Mesothelial cell of epicardium (in vitro differentiated cells): ENCODE measurements around the gene RIPOR3. TPM values are rescaled to one million over a fixed set of nuclear protein-coding genes. Genes with fewer than 3 reads are reported as not detected.

Experiments
- DNase-seq, 2 experiments: peaks; one replicate each; pipeline ENCODE4 v3.0.0; 2021; ENCODE audit warnings: low spot score in 2 of 2; ENCODE audit not compliant: unreplicated experiment in 2 of 2
- H3K27ac Mint-ChIP-seq: 2 replicates; pipeline ENCODE4 v1.8.0; 2021; ENCODE audit warnings: mixed read lengths
- H3K27me3 Mint-ChIP-seq: 2 replicates; pipeline ENCODE4 v1.8.0; 2021; ENCODE audit warnings: low read depth, mixed read lengths
- H3K36me3 Mint-ChIP-seq: 2 replicates; pipeline ENCODE4 v1.8.0; 2021; ENCODE audit warnings: mixed read lengths
- H3K4me1 Mint-ChIP-seq: 2 replicates; pipeline ENCODE4 v1.8.0; 2021; ENCODE audit warnings: mixed read lengths
- H3K4me3 Mint-ChIP-seq: 2 replicates; pipeline ENCODE4 v1.8.0; 2021; ENCODE audit warnings: mild to moderate bottlenecking, moderate library complexity, mixed read lengths
- H3K9me3 Mint-ChIP-seq: 2 replicates; pipeline ENCODE4 v1.8.0; 2021; ENCODE audit warnings: mixed read lengths
- total RNA-seq: library from RNA; stranded (reverse); gene quantifications from 3 replicates; pipeline ENCODE4 v1.2.1, GENCODE V29; 2021
- TF ChIP-seq, protein P1 (sequence below): fragments of 200-600 bp; sonication (generic); IDR thresholded peaks from one replicate; pipeline ENCODE4 v1.5.0; 2021; ENCODE audit warnings: antibody characterized with exemption; ENCODE audit not compliant: unreplicated experiment

The RIPOR3 gene
- total RNA-seq, 1 donor from 2014 or later, result 18.8 TPM

DNA sequence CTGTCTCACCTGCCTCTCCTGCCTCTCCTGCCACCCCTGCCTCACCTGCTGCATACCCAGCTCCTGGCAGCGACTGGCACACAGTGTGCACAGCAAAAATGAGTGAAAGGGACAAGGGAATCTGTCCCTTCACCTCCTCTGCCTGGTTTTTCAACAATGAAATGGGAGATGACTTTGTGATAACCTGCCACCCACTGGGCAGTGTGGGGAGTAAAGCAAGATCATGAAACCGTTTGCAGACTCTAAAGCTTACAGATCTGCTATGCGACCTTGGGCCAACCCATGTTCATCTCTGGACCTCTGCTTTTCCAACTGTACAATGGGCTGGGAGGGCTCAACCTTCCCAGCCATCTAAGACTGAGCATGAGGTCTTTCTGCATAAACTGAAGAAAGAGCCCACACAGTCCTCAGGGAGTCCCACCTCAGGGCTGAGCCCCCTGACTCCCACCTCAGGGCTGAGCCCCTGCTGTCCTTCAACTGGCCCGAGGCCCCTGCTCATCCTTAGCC lies 81.1 kb downstream of the RIPOR3 start:
- Mint-ChIP-seq H3K27me3 (no peaks in the 10 kb centered on the region), H3K27ac (no peak overlapping the region), H3K4me1 (no peaks in the 10 kb centered on the region), H3K36me3 (no peaks in the 10 kb centered on the region), H3K9me3 (no peaks in the 10 kb centered on the region), H3K4me3 (no peak overlapping the region)
- DNase-seq, result no peak
- TF ChIP-seq, protein P1, sequence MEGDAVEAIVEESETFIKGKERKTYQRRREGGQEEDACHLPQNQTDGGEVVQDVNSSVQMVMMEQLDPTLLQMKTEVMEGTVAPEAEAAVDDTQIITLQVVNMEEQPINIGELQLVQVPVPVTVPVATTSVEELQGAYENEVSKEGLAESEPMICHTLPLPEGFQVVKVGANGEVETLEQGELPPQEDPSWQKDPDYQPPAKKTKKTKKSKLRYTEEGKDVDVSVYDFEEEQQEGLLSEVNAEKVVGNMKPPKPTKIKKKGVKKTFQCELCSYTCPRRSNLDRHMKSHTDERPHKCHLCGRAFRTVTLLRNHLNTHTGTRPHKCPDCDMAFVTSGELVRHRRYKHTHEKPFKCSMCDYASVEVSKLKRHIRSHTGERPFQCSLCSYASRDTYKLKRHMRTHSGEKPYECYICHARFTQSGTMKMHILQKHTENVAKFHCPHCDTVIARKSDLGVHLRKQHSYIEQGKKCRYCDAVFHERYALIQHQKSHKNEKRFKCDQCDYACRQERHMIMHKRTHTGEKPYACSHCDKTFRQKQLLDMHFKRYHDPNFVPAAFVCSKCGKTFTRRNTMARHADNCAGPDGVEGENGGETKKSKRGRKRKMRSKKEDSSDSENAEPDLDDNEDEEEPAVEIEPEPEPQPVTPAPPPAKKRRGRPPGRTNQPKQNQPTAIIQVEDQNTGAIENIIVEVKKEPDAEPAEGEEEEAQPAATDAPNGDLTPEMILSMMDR, result no peak

- no peak for DNase-seq
- H3K4me3 Mint-ChIP-seq, result no peak overlapping the region
- H3K27me3 Mint-ChIP-seq, result no peaks in the 10 kb centered on the region
- H3K36me3 Mint-ChIP-seq, result no peaks in the 10 kb centered on the region
- H3K27ac Mint-ChIP-seq, result no peak overlapping the region
- H3K4me1 Mint-ChIP-seq, result no peaks in the 10 kb centered on the region
- TF ChIP-seq, protein P1, result no peak
- H3K9me3 Mint-ChIP-seq, result no peaks in the 10 kb centered on the region
These were observed 81.8 kb downstream of the RIPOR3 start for GRCh38 chr20:50609438-50609989.

DNA sequence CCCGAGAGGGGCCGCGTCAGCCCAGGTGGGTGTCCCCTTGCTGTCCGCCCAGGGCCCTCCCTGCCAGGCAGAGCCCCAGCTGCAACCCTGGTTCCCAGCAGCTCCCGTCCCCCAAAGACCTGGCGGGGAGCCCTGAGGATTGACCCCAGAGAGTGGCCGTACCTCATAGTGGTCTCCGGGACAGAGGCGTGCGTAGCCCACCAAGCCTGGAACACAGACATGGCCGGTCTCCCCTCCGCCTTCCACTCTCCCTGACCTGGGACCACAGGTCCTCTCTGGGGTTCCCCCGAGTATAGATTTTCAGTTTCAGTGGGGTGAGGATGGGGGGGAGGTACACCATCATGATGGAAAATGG lies 82.6 kb downstream of the RIPOR3 start:
- no peak overlapping the region for H3K27ac Mint-ChIP-seq
- DNase-seq, result no peak
- no peaks in the 10 kb centered on the region for H3K27me3 Mint-ChIP-seq
- no peaks in the 10 kb centered on the region for H3K9me3 Mint-ChIP-seq
- TF ChIP-seq, protein P1, result no peak
- H3K4me1 Mint-ChIP-seq, result no peaks in the 10 kb centered on the region
- no peak overlapping the region for H3K4me3 Mint-ChIP-seq
- H3K36me3 Mint-ChIP-seq, result peaks cover 1% of the 10 kb centered on the region

- peaks cover 1% of the 10 kb centered on the region for H3K36me3 Mint-ChIP-seq
- H3K4me1 Mint-ChIP-seq, result no peaks in the 10 kb centered on the region
- H3K27me3 Mint-ChIP-seq, result no peaks in the 10 kb centered on the region
- TF ChIP-seq, protein P1, result no peak
- no peak for DNase-seq
- H3K9me3 Mint-ChIP-seq, result no peaks in the 10 kb centered on the region
- no peak overlapping the region for H3K27ac Mint-ChIP-seq
- no peak overlapping the region for H3K4me3 Mint-ChIP-seq
These were observed 83.2 kb downstream of the RIPOR3 start for GRCh38 chr20:50607850-50608749.

- TF ChIP-seq, protein P1, result no peak
- no peak for DNase-seq
- peaks cover 3% of the 10 kb centered on the region for H3K36me3 Mint-ChIP-seq
- H3K4me1 Mint-ChIP-seq, result no peaks in the 10 kb centered on the region
- H3K4me3 Mint-ChIP-seq, result no peak overlapping the region
- H3K27me3 Mint-ChIP-seq, result no peaks in the 10 kb centered on the region
- no peaks in the 10 kb centered on the region for H3K9me3 Mint-ChIP-seq
- no peak overlapping the region for H3K27ac Mint-ChIP-seq
These were observed 83.9 kb downstream of the RIPOR3 start for GRCh38 chr20:50607436-50607835.
